MM.1S (cell line): Measurements from ENCODE around the gene LYZL1.

Experiments
- EZH2 ChIP-seq: fragments of 300-600 bp; sonication (generic); optimal IDR thresholded peaks from 2 replicates; pipeline ENCODE3; 2017; ENCODE audit warnings: low read depth, mild to moderate bottlenecking, antibody characterized with exemption, low read length, mixed read lengths
- TF ChIP-seq, protein P1 (sequence below): fragments of 300-600 bp; sonication (generic); IDR thresholded peaks from 2 replicates; pipeline ENCODE4 v1.5.1; 2016; ENCODE audit warnings: antibody characterized with exemption, low read length, mixed read lengths

DNA sequence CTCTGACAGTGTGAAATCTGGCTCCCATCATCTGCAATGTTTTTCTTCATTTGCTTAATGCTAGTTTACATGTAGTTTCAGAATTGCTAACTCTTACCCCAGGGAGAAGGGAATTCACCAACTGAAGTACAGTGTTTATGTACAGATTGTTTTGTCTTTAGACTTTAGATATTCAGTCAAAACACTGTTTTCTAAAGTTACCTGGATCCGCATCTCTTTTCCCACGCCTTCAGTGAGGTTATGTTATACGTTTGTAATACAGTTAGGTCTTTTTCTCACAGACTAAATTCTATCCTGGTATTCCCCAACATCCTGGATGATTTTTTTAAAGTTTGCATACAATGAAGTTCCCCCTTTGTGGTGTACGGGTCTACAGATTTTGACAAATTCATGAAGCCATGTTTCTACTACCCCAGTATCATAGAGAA, 3.2 kb upstream of the LYZL1 start:
- TF ChIP-seq, protein P1, sequence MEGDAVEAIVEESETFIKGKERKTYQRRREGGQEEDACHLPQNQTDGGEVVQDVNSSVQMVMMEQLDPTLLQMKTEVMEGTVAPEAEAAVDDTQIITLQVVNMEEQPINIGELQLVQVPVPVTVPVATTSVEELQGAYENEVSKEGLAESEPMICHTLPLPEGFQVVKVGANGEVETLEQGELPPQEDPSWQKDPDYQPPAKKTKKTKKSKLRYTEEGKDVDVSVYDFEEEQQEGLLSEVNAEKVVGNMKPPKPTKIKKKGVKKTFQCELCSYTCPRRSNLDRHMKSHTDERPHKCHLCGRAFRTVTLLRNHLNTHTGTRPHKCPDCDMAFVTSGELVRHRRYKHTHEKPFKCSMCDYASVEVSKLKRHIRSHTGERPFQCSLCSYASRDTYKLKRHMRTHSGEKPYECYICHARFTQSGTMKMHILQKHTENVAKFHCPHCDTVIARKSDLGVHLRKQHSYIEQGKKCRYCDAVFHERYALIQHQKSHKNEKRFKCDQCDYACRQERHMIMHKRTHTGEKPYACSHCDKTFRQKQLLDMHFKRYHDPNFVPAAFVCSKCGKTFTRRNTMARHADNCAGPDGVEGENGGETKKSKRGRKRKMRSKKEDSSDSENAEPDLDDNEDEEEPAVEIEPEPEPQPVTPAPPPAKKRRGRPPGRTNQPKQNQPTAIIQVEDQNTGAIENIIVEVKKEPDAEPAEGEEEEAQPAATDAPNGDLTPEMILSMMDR: no peak
- TF ChIP-seq EZH2: no peak
